Stimulated activated CD8-positive, alpha-beta memory T cell treated with anti-CD3 and anti-CD28 coated beads, Interleukin-12 subunit alpha, Interleukin-12 subunit beta, amount 100 ng/mL, for 24 hours (primary cell): ENCODE measurements around the gene FBXW11.
"Not testable (repeated sequence)": the region's sequence is repeated elsewhere in the genome, so short reads cannot be mapped to it uniquely, and the experiment has no call there.

ENCODE experiments used
- DNase-seq: peaks from one replicate; pipeline ENCODE4 v3.0.0-alpha.2; 2020; ENCODE audit errors: extremely low read depth

FBXW11 gene

GRCh38 chr5:171954721-171955120, 51.7 kb downstream of the FBXW11 start:
- DNase-seq: no peak

DNA sequence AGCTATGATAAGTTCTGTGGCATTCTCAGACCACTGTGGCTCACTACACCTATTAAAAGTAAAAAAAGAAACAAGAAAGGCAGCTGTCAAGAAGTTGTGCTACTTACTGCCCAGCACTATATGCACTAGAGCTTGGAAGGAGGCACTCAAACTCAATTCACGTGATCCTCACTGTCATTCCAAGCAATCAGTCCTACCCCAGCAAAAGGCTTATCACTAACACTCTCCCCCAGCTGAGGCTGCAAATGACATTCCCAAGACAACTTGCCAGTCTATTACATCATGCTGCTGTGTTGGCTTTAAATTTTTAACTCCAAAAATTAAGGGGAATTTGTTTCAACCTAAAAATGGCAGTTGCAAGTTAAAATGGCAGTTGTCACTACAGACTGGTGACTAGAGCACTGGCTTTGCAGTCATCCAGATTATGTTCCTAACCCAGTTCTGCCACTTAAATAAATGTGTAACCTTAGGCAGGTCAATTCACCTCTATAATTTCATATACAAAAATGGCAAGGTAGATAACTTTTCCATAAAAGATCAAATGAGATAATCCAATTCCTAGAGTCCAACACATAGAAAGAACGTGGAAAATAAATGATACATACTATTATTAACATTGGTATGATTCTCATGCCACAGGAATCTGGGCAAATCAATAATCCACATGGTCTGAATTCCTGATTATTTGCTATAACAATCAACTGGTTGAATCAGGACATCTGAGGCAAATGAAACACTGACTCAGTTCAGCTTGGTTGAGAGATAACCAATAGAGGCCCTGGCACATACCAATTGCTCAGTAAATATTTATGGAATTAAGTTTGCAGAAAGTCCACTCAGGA, 52.4 kb downstream of the FBXW11 start:
- DNase-seq: no peak

DNA sequence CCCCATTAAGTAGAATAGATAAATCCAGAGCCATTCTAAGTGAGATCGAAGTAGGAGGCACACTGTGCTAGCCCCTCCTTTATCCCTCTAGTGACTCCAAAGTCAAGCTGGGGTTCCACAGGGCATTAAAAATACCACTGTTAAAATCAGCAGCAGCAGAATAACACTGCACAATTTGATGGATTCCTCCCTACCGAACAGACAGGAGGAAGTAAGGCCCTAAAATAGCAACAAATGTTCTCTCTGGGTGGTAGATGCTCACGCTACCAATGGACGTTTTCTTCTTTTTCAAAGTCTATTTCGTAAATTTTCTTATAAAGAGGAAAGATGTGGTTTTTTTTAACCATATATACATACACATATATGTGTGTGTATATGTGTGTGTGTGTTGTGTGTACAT, 54.4 kb downstream of the FBXW11 start:
- DNase-seq: no peak

GRCh38 chr5:171951218-171951617, 55.2 kb downstream of the FBXW11 start:
- no peak for DNase-seq

DNA sequence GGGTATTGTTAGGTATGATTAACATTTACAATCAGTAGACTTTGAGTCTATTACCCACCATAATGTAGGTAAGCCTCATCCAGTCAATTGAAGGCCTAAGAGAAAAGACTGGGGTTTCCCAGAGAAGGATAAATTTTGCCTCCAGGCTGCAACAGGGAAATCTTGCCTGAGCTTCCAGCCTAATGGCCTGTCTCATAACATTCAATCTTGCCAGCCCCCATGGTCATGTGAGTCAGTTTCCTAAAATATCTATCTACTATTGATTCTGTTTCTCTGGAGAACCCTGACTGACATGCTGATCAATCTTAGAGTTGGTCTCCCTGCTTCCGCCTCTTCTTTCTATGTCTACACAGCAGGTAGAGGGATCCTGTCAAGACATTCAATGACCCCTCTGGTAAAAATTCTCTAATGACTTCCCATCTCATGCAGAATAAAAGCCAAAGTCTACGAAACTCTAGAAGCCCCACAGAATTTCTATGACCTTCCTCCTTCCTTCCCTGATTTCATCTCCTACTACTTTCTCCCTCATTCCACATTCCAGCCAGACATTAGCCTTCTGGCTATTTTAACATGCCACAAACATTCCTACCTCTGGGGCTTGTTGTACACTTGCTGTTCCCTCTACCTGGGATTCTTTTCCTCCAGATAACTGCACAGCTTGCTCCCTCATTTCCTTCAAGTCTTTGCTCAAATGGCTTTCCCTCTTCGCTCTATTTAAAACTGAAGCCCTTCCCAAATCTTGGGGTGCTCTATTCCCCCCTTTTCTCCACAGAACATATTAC, 60.2 kb downstream of the FBXW11 start:
- no peak for DNase-seq

GRCh38 chr5:171945476-171945875, 61.0 kb downstream of the FBXW11 start:
- DNase-seq: no peak

DNA sequence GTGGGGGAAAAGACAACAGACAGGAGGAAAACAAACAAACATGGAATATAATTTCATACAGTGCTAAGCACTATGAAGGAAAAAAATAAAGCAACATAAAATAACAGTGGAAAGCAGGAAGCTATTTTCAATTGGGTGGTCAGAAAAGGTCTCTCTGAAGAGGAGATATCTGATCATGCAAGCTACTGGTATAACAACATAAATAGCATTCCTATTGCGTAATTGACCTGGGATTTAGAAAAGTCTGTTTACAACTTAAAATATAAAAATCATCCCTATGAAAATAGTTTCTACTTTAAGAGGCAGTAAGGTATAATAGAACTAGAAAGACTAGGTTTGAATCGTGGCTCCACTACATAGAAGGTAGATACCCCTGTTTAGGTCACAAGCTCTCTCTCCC, 61.4 kb downstream of the FBXW11 start:
- DNase-seq: no peak

GRCh38 chr5:171942112-171942516, 64.3 kb downstream of the FBXW11 start:
- DNase-seq: not testable (repeated sequence)

GRCh38 chr5:171941675-171942074, 64.8 kb downstream of the FBXW11 start:
- not testable (repeated sequence) for DNase-seq

GRCh38 chr5:171941275-171941674, 65.2 kb downstream of the FBXW11 start:
- DNase-seq: not testable (repeated sequence)

DNA sequence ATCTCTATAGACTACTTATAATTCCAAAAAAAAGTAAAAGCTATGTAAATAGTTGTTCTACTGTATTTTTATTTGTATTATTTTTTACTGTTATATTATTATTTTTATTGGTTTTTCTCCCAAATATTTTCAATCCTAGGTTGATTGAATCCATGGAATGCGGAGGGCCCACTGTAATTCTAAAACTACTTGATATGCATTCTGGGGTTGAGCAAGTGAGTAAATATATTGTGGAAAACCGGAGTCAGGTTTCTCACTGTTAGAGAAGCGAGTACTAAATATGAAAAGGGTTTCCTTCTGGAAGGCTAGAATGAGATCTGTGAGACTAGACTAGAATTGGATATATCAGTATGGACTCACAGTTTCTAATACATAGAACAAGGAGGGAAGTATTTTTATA, 66.5 kb downstream of the FBXW11 start:
- no peak for DNase-seq

DNA sequence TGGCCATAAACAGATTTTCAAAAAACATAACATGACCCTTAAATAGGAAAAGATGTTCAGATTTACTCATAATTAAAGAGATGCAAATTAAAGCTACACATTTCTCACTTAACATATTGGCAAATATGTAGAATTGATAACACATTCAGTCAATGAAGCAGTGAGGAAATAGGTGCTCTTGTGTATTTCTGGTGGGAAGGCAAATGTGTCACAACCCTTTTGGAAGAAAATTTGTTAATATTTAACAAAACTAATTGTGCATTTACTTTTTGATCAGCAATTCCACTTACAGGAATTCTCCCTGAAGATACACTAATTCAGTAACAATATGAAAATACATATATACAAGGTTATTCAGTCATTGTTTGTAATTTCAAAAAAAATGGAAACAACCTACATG, 68.1 kb downstream of the FBXW11 start:
- no peak for DNase-seq

DNA sequence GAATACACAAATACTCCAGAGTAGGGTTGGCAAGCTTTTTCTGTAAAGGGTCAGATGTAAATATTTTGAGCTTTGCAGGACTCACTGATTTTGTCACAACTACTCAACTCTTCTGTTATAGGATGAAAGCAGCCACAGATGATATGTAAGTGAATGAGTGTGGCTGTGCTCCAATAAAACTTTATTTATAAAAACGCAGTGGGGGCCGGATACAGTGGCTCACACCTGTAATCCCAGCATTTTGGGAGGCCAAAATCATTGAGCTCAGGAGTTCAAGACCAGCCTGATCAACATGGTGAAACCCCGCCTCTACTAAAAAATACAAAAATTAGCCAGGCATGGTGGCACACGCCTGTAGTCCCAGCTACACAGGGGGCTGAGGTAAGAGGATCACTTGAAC, 69.1 kb downstream of the FBXW11 start:
- no peak for DNase-seq

GRCh38 chr5:171934586-171934985, 71.9 kb downstream of the FBXW11 start:
- DNase-seq: no peak

GRCh38 chr5:171931163-171931562, 75.3 kb downstream of the FBXW11 start:
- no peak for DNase-seq

DNA sequence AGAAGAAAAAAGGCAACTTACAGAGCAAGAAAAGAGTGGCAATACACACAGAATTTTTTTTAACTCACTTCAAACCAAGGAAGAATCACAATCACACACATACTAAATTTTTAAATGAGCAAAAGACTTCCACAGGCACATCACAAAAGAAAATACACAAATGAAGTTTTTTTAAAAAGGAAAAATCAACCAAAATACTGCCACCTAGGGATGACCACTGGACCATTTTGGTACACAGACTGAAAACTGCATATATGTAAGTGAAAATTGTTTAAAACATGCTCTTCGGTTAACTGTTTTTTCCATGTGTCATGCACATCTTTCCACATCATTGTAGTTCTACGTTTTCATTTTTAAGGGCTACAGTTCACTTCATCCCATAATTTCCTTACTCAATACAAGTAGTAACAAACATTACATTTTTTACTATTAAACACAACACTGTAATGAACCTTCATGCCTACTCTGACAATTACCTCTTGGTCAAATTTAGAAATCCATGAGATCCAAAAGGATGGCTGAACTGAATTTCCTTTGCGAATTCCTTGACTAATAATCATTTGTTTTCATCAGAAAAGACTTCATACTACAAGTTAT, 79.0 kb downstream of the FBXW11 start:
- no peak for DNase-seq

DNA sequence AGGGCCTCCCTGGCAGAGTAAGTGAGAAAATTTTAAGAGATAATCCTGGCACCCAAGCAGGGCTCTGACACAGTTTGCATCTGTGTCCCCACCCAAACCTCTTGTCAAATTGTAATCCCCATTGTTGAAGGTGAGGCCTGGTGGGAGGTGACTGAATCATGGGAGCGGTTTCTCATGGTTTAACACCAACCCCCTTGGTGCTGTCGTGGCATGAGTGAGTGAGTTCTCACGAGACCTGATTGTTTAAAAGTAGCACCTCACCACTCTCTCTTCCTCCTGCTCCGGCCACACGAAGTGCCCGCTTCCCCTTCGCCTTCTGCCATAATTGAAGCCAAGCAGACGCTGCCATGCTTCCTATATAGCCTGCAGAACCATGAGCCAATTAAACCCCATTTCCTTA, 80.1 kb downstream of the FBXW11 start:
- no peak for DNase-seq

DNA sequence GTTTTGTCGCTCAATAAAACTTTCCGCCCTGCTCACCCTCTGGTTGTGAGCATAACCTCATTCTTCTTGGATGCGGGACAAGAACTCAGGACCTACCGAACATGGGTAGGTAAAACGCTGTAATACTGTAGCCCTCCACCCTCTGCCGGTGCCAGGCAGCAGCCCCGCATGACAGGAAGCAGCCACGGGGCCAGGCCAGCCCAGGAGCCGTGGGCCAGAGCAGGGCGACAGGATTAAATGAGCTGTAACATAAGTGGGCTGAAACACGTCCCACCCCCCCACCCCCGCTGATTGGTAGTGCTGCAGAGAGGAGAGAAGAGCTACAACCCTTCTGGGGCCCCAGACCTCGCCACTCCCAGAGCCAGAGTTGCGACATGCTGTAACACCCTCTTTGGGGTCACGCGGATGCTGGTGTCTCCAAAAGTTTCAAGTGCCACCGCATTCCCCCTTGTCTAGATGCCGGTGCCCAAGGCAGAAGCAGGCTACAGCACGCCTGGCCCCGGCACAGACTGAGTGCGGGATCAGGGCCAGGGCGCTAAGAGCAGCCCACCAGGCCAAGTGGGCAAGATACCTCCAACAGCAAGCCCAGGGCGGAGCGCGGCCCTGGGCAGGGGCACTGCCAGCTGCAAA, 81.8 kb downstream of the FBXW11 start:
- no peak for DNase-seq

DNA sequence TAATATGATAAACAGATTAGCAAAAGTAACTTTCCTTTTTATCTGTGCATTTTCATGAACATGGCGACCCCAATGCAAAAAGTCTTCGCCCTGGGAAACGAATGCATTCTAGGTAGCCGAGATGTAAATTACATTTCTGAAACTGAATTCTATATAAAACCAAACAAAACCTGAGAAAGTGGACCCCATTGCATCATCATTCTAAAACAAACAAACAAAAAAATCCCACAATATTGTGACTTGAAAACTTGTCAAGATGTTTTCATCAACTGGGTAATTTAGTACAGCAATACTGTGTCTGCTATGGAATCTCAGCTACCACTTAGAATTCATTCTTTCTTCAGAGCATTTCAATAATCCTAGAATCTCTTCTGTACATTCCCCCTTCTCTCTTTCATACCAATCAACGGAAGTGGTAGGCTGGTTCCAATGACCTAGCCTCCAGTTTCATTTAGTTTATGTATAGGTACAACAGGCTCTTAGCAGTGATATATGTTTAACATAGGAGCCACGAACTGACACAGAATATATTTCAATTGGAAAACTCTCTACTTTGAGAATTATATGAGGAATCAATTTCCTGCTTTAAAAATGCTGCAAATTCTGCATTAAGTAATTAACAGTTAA, 85.6 kb downstream of the FBXW11 start:
- DNase-seq: no peak

- not testable (repeated sequence) for DNase-seq
Observed at GRCh38 chr5:171915700-171916099, 90.7 kb downstream of the FBXW11 start.

- DNase-seq: no peak
Observed at GRCh38 chr5:171914726-171915338, 91.6 kb downstream of the FBXW11 start.

DNA sequence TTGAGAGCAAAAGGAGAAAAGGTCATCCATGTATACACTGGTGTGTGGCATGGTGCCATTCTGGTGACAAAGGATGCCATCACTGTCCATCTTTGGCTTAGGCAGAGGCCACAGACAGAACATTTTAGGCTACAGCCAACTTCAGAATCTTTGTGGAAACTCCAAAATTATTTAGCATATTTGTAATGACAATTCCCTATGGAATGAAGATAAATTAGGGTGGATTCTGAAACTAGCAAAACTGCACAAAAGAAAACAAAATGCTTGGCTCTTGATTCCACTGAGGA, 92.5 kb downstream of the FBXW11 start:
- no peak for DNase-seq
